ENCODE results near the gene FADS3.

Gene FADS3

DNA sequence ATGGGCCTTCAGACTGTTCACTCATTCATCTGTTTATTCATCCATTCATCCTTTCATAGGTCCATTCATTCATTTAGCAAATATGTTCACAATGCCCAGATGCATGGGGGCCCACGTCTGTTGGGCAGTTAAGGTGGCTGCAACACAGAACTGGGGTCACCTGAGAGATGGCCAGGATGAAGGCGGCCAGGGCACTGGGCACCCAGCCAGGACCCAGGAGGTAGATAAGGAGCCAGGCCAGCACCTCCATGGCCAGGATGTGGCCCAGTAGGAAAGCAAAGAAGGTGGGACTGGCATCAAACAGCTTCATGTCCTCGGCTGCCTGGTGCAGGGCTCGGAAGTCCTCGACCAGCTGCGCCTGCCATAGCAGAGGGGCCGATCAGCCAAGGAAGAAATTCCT is 12.2 kb downstream of the FADS3 start:
- no peak for DNase-seq (ENCODE audit: low read depth)

GRCh38 chr11:61875698-61876097 is 15.6 kb downstream of the FADS3 start:
- no peak for DNase-seq (ENCODE audit: low read depth)

DNA sequence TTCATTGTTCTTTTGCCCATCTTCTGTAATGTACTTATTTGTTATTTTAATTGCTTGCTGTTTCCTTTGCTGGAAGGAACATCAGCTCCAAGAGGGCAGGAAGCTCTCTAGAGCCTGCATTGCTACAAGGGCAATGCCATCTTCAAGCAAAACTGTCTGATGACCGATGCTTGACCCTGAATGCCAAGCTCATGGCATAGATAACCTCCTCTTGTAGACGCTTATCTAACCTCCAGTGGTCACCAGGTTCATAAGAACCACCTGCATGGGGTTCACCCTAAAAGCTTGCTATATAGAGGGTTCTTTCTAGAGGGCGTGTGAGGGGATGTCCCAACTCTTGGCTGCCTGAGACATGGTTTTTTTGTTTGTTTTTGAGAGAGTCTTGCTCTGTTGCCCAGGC is 16.5 kb downstream of the FADS3 start:
- no peak for DNase-seq (ENCODE audit: low read depth)

GRCh38 chr11:61874377-61874809 is 17.0 kb downstream of the FADS3 start:
- no peak for DNase-seq (ENCODE audit: low read depth)

DNA sequence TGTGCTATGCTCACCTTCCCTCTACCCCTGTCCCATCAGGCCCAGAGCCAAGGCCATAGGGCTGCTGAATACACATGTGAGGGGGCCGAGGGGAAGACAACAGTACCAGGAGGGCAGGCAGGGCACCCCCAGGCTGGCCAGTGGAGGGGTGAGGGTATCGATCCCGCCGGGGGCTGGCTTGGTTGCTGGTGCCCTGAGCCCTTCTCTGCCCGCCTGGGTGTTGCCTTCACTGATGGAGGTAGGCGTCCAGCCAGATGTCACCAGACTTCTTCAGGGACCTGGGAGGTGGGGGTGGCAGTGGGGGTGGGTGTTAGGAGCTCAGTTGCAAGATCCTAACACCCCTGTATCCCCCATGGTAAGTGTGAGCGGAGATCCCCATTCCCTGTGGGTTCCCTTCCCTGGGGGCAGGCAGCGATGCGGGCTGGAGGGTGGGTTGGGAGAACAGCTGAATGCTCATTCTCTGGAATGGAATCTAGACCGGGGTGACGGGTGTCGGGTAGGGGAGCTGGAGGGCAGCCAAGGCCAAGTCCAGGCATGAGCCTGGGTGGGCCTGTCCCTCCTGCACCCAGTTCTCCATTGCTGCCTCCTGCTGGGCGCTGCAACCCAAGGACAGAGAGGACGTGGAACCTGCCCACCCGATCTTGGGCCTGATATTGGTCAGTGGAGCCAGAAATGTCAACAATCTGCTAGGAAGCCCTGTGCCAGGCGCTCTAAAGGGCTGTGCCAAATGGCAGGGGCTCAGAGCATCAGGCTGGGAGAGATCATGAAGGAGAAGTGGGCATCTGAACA is 17.6 kb downstream of the FADS3 start:
- no peak for DNase-seq (ENCODE audit: low read depth)

GRCh38 chr11:61872935-61873565 is 18.3 kb downstream of the FADS3 start:
- DNase-seq (ENCODE audit: low read depth) = no peak

GRCh38 chr11:61871158-61871597 is 20.2 kb downstream of the FADS3 start:
- DNase-seq (ENCODE audit: low read depth) = peak; percentile 35

GRCh38 chr11:61870541-61871031 is 20.8 kb downstream of the FADS3 start:
- no peak for DNase-seq (ENCODE audit: low read depth)

- no peak for DNase-seq (ENCODE audit: low read depth)
Observed at GRCh38 chr11:61869708-61870451, 21.5 kb downstream of the FADS3 start.

DNA sequence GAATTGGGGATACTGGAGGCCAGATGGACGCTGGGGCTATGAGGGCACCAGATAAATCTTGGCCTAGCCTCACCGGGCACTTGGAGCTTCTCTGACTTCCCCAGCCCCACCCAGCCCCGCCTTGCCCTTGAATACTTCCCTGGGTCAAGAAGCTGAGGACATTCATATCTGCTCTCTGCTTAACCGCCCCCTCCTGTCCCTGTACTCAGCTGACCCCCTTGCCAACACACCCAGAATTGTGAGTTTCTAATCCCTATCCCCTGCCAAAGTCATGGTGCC is 22.0 kb downstream of the FADS3 start:
- DNase-seq (ENCODE audit: low read depth) = no peak

DNA sequence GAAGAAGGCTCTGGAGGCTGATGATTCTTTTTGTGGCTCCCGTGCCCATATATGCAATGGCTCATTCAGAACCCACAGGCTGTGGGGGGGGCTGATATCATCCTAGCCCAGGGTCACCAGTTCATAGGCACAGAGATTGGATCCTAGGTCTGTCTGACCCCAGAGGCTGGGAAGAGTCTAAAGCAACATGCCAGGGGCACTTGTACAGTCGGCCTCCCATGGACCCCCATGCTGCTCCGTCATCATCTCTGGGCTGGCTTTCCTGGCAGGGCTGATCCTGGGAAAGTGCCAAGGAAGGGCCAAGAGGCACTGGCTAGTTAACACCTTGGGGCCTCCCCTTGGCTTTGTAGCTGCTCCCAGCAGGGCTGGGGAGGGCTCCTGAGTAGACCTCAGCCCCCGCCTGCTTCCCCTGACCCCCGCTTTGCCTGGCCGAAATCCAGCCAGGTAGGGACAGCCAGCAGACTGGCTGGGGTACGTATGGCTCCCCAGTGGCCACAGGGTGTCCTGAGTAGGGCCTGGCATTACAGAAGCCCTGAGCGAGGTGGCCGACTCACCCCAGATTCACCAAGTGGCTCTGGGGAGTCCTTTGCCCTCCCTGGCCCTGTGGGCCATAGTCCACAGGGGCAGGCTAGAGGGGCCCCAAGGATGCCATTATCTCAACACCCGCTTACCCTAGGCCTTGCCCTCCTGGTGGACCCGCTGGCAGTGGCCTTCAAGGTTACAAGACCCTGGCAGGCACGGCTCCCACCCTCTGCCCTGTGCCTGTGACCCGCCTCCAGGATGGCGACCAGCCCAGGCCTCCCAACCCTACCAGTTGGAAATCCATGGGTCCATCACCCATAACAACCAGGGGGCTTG is 22.5 kb downstream of the FADS3 start:
- no peak for DNase-seq (ENCODE audit: low read depth)

- no peak for DNase-seq (ENCODE audit: low read depth)
Observed at GRCh38 chr11:61866958-61867343, 24.4 kb downstream of the FADS3 start.

DNA sequence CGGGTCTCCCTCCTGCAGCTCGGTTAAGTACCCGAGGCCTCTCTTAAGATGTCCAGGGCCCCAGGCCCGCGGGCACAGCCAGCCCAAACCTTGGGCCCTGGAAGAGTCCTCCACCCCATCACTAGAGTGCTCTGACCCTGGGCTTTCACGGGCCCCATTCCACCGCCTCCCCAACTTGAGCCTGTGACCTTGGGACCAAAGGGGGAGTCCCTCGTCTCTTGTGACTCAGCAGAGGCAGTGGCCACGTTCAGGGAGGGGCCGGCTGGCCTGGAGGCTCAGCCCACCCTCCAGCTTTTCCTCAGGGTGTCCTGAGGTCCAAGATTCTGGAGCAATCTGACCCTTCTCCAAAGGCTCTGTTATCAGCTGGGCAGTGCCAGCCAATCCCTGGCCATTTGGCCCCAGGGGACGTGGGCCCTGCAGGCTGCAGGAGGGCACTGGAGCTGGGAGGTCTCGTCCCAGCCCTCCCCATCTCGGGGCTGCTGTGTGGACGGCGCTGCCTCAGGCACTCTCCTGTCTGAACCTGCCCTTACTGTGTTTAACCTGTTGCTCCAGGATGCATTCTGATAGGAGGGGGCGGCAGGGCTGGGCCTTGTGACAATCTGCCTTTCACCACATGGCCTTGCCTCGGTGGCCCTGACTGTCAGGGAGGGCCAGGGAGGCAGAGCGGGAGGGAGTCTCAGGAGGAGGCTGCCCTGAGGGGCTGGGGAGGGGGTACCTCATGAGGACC is 25.0 kb downstream of the FADS3 start:
- DNase-seq (ENCODE audit: low read depth) = no peak

- DNase-seq (ENCODE audit: low read depth) = no peak
Observed at GRCh38 chr11:61864814-61865775, 26.2 kb downstream of the FADS3 start.

- no peak for DNase-seq (ENCODE audit: low read depth)
Observed at GRCh38 chr11:61863548-61864081, 27.7 kb downstream of the FADS3 start.

GRCh38 chr11:61862714-61863547 is 28.4 kb downstream of the FADS3 start:
- DNase-seq (ENCODE audit: low read depth) = no peak

DNA sequence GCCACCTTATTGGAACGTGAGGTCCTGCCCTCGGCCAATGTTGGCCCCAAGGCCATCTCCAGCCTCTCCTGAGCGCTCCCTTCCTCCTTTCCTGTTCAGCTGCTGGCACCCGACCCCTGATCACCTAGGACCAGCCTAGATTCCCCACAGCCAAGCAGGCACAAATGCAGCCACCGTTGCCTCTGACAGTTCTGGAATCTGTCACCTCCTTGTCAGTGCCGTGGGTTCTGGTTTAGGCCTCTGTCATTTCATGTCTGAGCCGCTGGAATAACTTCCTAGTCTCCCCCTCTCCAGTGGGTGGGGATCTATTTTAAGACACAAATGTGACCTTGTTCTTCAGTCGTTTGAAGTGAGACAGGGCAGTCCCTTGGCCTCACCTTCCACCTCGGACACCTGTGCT is 29.7 kb downstream of the FADS3 start:
- DNase-seq (ENCODE audit: low read depth) = no peak

DNA sequence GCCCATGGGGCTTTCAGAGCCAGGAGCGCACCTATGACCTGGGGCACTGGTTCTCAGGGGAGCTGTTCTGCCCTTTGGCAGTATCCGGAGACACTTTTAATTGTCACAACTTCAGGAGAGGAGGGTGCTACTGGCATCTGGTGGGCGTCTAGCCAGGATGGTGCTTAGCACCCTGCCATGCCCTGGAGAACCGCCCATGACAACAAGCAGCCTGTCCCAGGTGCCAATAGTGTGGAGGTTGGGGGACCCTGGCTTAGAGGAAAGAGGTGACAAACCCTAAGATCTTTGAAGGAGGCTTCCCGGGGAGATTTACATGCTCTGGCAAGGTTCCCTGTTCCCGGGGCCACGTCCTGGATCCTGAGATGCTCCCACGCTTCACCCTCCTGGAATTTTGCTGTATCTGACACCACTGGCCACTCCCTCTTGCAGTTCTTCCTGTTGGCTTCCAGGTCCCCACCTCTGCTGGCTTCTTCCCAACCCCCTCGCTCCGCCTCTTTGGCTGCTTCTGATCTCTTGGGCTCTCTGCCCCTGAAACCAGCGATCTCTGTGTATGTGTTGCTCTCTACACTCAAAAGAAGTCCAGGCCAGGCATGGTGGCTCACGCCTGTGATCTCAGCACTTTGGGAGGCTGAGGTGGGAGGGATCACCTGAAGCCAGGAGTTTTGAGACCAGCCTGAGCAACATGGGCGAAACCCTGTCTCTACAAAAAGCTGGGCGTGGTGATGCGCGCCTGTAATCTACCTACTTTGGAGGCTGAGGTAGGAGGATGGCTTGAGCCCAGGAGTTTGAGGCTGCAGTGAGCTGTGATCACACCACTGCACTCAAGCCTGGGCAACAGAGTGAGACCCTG is 31.1 kb downstream of the FADS3 start:
- DNase-seq (ENCODE audit: low read depth) = no peak
